HepG2 (cell line): ENCODE measurements around the gene XPC. TPM values are rescaled to one million over a fixed set of nuclear protein-coding genes. Genes with fewer than 3 reads are reported as not detected.
"Not testable (repeated sequence)": the region's sequence is repeated elsewhere in the genome, so short reads cannot be mapped to it uniquely, and the experiment has no call there.

Experiments
- ATAC-seq: fragments of 200-7000 bp; cut with Tn5 transposase; 3 replicates; pipeline ENCODE4 v1.9.1; 2020; ENCODE audit warnings: mild to moderate bottlenecking, moderate library complexity
- BruUV-seq: library from RNA; stranded (reverse); fragments of 400-500 nt; replicated peaks from 2 replicates; lab custom pipeline; 2021; lab: Mats Ljungman, UMichigan
- CTCF ChIA-PET: fragments of 300-600 bp; formaldehyde crosslinking; extraction: SDS; loops from one replicate; lab custom pipeline; 2021; ENCODE audit warnings: low total read pairs, inconsistent platforms, low intra/inter-chr PET ratio; lab: Yijun Ruan, JAX
- POLR2A ChIA-PET: fragments of 350-600 bp; sonication (Branson Sonifier 250); formaldehyde crosslinking; loops from one replicate; lab custom pipeline; 2020; ENCODE audit warnings: antibody characterized with exemption, inconsistent platforms; lab: Yijun Ruan, JAX
- DNase-seq: peaks from one replicate; pipeline ENCODE4 v3.0.0-alpha.2; 2015; ENCODE audit warnings: low spot score
- FAIRE-seq: peaks from 3 replicates; lab custom pipeline; 2011; peaks lifted over from hg19 to GRCh38; lab: Jason Lieb, UNC
- H2AFZ ChIP-seq: one replicate; pipeline ENCODE4 v1.6.1; 2011; ENCODE audit warnings: low read length, inconsistent platforms
- H3K27ac ChIP-seq: fragments of 300-600 bp; 3 replicates; pipeline ENCODE4 v1.8.0; 2011; ENCODE audit warnings: mixed run types, mild to moderate bottlenecking, mixed read lengths, low read length, inconsistent platforms; ENCODE audit not compliant: insufficient read depth; ENCODE audit errors: extremely low read length
- H3K27me3 ChIP-seq, 2 experiments: fragments of 200-600 bp in 1 of 2; 2 replicates in 1 of 2; 3 replicates in 1 of 2; pipeline versions ENCODE4 v1.6.0 to v1.8.0; 2011; ENCODE audit warnings: low read length in 2 of 2, mild to moderate bottlenecking in 2 of 2, moderate library complexity in 2 of 2, inconsistent platforms in 1 of 2; ENCODE audit not compliant: insufficient read depth in 2 of 2, control insufficient read depth in 1 of 2
- H3K36me3 ChIP-seq, 2 experiments: fragments of 200-600 bp in 1 of 2; replicated peaks in 1 of 2; 2 replicates in 1 of 2; 3 replicates in 1 of 2; pipeline versions ENCODE4 v1.5.1 to v1.8.0; 2011; ENCODE audit warnings: low read length in 2 of 2, inconsistent platforms in 1 of 2; ENCODE audit not compliant: insufficient read depth in 2 of 2, control insufficient read depth in 1 of 2
- H3K4me1 ChIP-seq: 2 replicates; pipeline ENCODE4 v1.5.1; 2012; ENCODE audit warnings: low read length, inconsistent platforms; ENCODE audit not compliant: insufficient read depth
- H3K4me2 ChIP-seq: 2 replicates; pipeline ENCODE4 v1.6.0; 2011; ENCODE audit warnings: low read depth, low read length, inconsistent platforms
- H3K4me3 ChIP-seq, 3 experiments: fragments of 200-600 bp in 1 of 3; sonication (generic), shearing (Covaris generic) in 1 of 3; replicated peaks in 1 of 3; 2 replicates each; pipeline ENCODE4 v1.5.1; 2011 to 2016; ENCODE audit warnings: low read length in 3 of 3, inconsistent platforms in 2 of 3, low read depth in 2 of 3, mild to moderate bottlenecking in 2 of 3, control low read depth in 1 of 3, mixed read lengths in 1 of 3; ENCODE audit not compliant: insufficient read depth in 1 of 3
- H3K79me2 ChIP-seq: one replicate; pipeline ENCODE4 v1.6.1; 2011; ENCODE audit warnings: low read length, inconsistent platforms; ENCODE audit not compliant: insufficient read depth
- H3K9ac ChIP-seq: 2 replicates; pipeline ENCODE4 v1.6.0; 2011; ENCODE audit warnings: mild to moderate bottlenecking, low read depth, low read length, inconsistent platforms; ENCODE audit not compliant: insufficient read depth
- H3K9me3 ChIP-seq: 2 replicates; pipeline ENCODE4 v1.5.1; 2012; ENCODE audit warnings: mild to moderate bottlenecking, low read length
- H4K20me1 ChIP-seq: 2 replicates; pipeline ENCODE4 v1.6.0; 2011; ENCODE audit warnings: inconsistent platforms, mild to moderate bottlenecking, low read length, moderate library complexity; ENCODE audit not compliant: insufficient read depth
- RBM22 ChIP-seq: fragments of 200-400 bp; formaldehyde crosslinking; optimal IDR thresholded peaks from 2 replicates; pipeline ENCODE3; 2017; ENCODE audit warnings: mild to moderate bottlenecking, low read length, moderate library complexity
- TFDP2 ChIP-seq: sonication (generic); formaldehyde crosslinking; IDR thresholded peaks from 2 replicates; pipeline ENCODE4 v1.4.0; 2020; ENCODE audit warnings: missing genetic modification reagents
- ZNF639 ChIP-seq: conservative IDR thresholded peaks from 2 replicates; pipeline ENCODE4 v1.6.1; 2018; ENCODE audit warnings: missing genetic modification reagents
- ZNF850 ChIP-seq: sonication (generic); formaldehyde crosslinking; conservative IDR thresholded peaks from 2 replicates; pipeline ENCODE4 v1.9.0; 2021; ENCODE audit warnings: mild to moderate bottlenecking, missing genetic modification reagents
- WGBS: methylation state at CpG from one replicate; pipeline ENCODE4 v1.1.6; 2017; ENCODE audit warnings: low lambda C conversion rate; 5-methylcytosine and 5-hydroxymethylcytosine counted together
- in situ Hi-C: cut with HindIII; loops from 2 replicates; pipeline ENCODE4 v1.10.0; 2017; ENCODE audit warnings: low pct_unique_long_range_greater_than_20kb; ENCODE audit not compliant: extremely low pct_ligation_motif_present
- intact Hi-C: fragments of 100-400 bp; cut with micrococcal nuclease; formaldehyde crosslinking; loops from one replicate; pipeline ENCODE4 v1.10.0; 2022; ENCODE audit not compliant: unreplicated experiment
- polyA plus RNA-seq, 8 experiments: library from polyadenylated mRNA; depleted of rRNA in 3 of 8; stranded (reverse) in 7 of 8; unstranded in 1 of 8; fragments of >200 nt; fragmentation: Illumina TruSeq in 4 of 8; extraction: Trizol in 4 of 8; gene quantifications; 2 replicates each; pipeline versions ENCODE4 v1.2.1 to v1.2.3, GENCODE V29; 2011 to 2016; ENCODE audit warnings: low read depth in 4 of 8, missing spikeins in 1 of 8, mixed read lengths in 1 of 8; ENCODE audit not compliant: insufficient read depth in 1 of 8
- total RNA-seq, 5 experiments: library from RNA; depleted of rRNA; stranded (reverse); fragments of >200 nt; fragmentation: Illumina TruSeq; extraction: Trizol; gene quantifications; 2 replicates each; pipeline ENCODE4 v1.2.3, GENCODE V29; 2016; ENCODE audit warnings: low read depth in 1 of 5

The XPC gene
- total and polyA plus RNA-seq, 2 of the 13 experiments (the other 11 are each of a cell fraction or from before 2014, with no cell fraction given): 9.4 to 24.1 TPM

- CTCF ChIA-PET: not testable (repeated sequence)
- 0 out of 2 replicates have a peak, but pooled peaks have one; percentile 2 for TF ChIP-seq ZNF850 (CRISPR knock-in tag)
- TF ChIP-seq, all 625 proteins: peak for 1; not testable (repeated sequence) for 624
- BruUV-seq, H3K9ac ChIP-seq, H3K27me3 ChIP-seq, H3K4me3 ChIP-seq, H3K27ac ChIP-seq, FAIRE-seq, H4K20me1 ChIP-seq, H3K4me2 ChIP-seq, intact Hi-C loops, DNase-seq, in situ Hi-C loops, ATAC-seq, H3K9me3 ChIP-seq, H2AFZ ChIP-seq: not testable (repeated sequence)
- 92% methylated on average over 2 of the region's 2 CpGs for WGBS
- H3K4me1 ChIP-seq: peaks cover 66% of the 10 kb centered on the region
- peaks cover 40% of the 10 kb centered on the region for H3K79me2 ChIP-seq
- POLR2A ChIA-PET: interaction anchor here (3.3 kb wide), 1 partner anchor 57 kb away, joined by 21 read pairs; the partner anchor contains the start of genes LSM3 and XPC
- H3K36me3 ChIP-seq: peaks cover 4 to 15% of the 10 kb centered on the region in 2 experiments
These were observed 57.4 kb downstream of the XPC start for GRCh38 chr3:14120921-14121448.

- no peaks in the 10 kb centered on the region; a peak in 1 of 5 replicates for H3K27me3 ChIP-seq
- no peak overlapping the region for H3K4me2 ChIP-seq
- 93% methylated on average over 11 of the region's 11 CpGs for WGBS
- no peaks in the 10 kb centered on the region for H4K20me1 ChIP-seq
- no peak overlapping the region for H3K9ac ChIP-seq
- intact Hi-C loops: no loop called here
- no peak overlapping the region for H3K4me3 ChIP-seq
- ChIA-PET CTCF (no interaction called here), POLR2A (interaction anchor here (0.9 to 3.3 kb wide), 2 partner anchors 58 to 88 kb away, joined by 3 to 21 read pairs; partner anchors contain the start of genes LSM3 and XPC)
- H3K4me1 ChIP-seq: peaks cover 65% of the 10 kb centered on the region
- H3K79me2 ChIP-seq: peaks cover 33% of the 10 kb centered on the region
- in situ Hi-C loops: no loop called here
- no peak overlapping the region for H2AFZ ChIP-seq
- TF ChIP-seq ZNF639: no peak
- TF ChIP-seq ZNF850 (CRISPR knock-in tag): peak; percentile 42; the same call in 1 of the 2 replicates
- peak; percentile 64 for TF ChIP-seq RBM22
- TF ChIP-seq TFDP2: no peak
- BruUV-seq: no TSS peak
- no peak for FAIRE-seq
- H3K9me3 ChIP-seq: no peaks in the 10 kb centered on the region
- no peak for DNase-seq
- peaks cover 7 to 22% of the 10 kb centered on the region in 2 experiments for H3K36me3 ChIP-seq
- peak overlapping the region; percentile 81 for H3K27ac ChIP-seq
- ATAC-seq: no peak
These were observed 58.1 kb downstream of the XPC start for GRCh38 chr3:14120111-14120920.
